ENCODE results near the gene FLII.
"Not testable (repeated sequence)": the region's sequence is repeated elsewhere in the genome, so short reads cannot be mapped to it uniquely, and the experiment has no call there.

FLII gene

GRCh38 chr17:18224053-18224386 lies 34.5 kb downstream of the FLII start:
- DNase-seq (ENCODE audit: low spot score), result no peak

- DNase-seq (ENCODE audit: low spot score), result peak; percentile 48
Measured at GRCh38 chr17:18218756-18219415, 39.7 kb downstream of the FLII start.

- peak; percentile 84 for DNase-seq (ENCODE audit: low spot score)
Measured at GRCh38 chr17:18217412-18218015, 41.0 kb downstream of the FLII start.

- not testable (repeated sequence) for DNase-seq (ENCODE audit: low spot score)
Measured at GRCh38 chr17:18216906-18217305, 41.6 kb downstream of the FLII start.

- DNase-seq (ENCODE audit: low spot score), result no peak
Measured at GRCh38 chr17:18213666-18214270, 44.8 kb downstream of the FLII start.

- no peak for DNase-seq (ENCODE audit: low spot score)
Measured at GRCh38 chr17:18208092-18208491, 50.4 kb downstream of the FLII start.

- DNase-seq (ENCODE audit: low spot score), result no peak
Measured at GRCh38 chr17:18206962-18207361, 51.6 kb downstream of the FLII start.

- DNase-seq (ENCODE audit: low spot score), result no peak
Measured at GRCh38 chr17:18205861-18206260, 52.7 kb downstream of the FLII start.

GRCh38 chr17:18203308-18203707 lies 55.2 kb downstream of the FLII start:
- DNase-seq (ENCODE audit: low spot score), result no peak

GRCh38 chr17:18201108-18201507 lies 57.4 kb downstream of the FLII start:
- DNase-seq (ENCODE audit: low spot score), result no peak

GRCh38 chr17:18198530-18198929 lies 60.0 kb downstream of the FLII start:
- no peak for DNase-seq (ENCODE audit: low spot score)

GRCh38 chr17:18197535-18198194 lies 60.9 kb downstream of the FLII start:
- no peak for DNase-seq (ENCODE audit: low spot score)

GRCh38 chr17:18195246-18195645 lies 63.3 kb downstream of the FLII start:
- no peak for DNase-seq (ENCODE audit: low spot score)

All from AG08395 (cell line).